HG02970 (cell line): ENCODE data around the gene WNT7A.

ENCODE experiments used
- ATAC-seq: cut with Tn5 transposase; IDR thresholded peaks from one replicate; pipeline ENCODE4 v1.9.1; 2021; ENCODE audit warnings: mild to moderate bottlenecking, moderate library complexity, moderate number of reproducible peaks; ENCODE audit not compliant: unreplicated experiment, low FRiP score

WNT7A gene

DNA sequence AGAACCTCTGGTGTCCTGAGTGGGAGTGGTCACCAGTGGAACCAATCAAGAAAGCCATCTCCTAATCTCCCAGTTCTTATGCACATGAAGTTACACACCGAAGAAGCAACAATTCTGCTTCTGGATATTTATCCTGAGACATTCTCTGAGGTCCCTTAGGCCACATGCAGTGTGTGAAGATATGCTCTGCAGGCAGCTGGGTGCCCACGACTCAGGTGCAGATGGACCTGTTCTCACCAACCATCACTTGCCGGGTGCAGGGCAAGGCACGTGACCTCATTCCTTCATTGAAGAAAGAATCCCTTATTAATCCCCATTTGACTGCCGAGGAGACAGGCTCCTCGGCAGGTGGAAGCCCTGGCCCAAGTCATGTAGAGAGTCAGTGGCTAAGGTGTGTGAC lies 79.8 kb downstream of the WNT7A start:
- ATAC-seq = no peak

DNA sequence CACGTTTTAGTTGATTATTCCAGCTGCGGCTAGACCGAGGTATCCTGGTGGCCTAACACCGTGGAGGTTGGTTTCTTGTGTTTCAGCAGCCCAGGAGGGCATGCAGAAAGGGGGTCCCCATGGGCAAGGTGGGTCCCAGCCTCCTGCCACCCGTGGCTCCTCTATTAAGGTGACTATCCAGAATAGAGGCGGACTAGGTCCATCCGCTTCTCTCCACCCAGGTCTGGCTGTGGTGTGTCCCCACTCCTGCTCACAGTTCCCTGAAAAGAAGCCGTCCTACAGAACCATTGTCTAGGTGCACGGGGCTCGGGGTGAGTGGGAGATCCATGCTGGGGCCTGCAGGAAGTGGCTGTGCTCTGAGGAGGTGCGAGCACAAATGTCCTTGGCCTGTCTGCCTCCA lies 81.5 kb downstream of the WNT7A start:
- ATAC-seq = no peak

DNA sequence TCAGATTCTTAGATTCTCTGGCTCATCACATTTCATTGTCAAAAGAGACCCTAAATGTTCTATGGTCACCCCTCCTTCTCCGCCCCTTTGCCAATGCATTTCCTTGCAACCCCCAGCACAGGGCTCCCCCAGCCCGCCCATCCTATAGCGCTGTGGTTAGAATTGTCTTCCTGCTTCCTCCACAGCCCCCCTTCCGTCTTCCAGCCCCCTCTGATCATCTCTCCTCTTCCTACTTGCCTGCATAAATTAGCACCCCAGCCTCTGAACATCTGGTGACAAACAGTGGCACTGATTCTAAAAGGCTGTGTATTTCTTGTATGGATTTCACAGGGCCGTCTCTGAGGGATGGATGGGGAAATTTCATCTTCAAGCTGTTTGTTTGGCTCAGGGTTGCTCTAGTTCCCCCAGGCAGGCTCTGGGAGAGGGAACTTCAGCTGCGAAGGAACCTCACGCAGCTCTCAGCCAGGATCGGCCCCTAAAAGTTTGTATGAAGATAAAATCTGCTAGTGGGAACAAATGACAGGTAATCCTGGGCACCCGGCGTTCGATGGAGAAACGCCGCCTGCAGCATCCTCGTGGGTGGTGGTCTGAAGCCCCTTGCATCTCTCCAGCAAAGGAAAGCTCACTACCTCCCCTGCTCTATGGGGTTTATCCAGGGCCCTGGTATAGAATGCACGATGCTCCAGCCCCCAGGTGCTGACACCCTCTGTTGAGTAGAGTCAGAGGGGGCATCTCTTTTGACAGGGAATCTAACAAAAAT lies 83.0 kb downstream of the WNT7A start:
- ATAC-seq = no peak

DNA sequence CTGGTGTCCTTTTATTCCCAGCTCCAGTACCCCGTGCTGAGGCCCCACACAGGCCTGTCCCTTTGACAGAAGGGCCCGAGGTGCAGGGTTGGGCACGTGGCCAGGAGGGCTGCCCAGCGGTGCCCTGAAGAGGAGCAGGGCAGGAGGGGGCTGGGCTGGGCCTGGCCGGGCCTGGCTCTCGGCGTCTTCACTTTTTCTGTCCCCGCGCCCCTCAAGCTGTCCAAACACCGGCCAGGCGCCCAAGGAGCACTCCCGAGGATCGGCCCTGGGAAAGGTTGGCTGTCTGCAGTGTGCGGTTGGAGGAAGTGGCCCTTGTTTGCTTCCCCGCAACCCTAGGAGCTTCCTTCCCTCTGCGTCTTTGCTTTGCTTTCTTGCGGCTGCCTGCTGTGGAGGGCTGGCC lies 84.1 kb downstream of the WNT7A start:
- ATAC-seq = no peak

DNA sequence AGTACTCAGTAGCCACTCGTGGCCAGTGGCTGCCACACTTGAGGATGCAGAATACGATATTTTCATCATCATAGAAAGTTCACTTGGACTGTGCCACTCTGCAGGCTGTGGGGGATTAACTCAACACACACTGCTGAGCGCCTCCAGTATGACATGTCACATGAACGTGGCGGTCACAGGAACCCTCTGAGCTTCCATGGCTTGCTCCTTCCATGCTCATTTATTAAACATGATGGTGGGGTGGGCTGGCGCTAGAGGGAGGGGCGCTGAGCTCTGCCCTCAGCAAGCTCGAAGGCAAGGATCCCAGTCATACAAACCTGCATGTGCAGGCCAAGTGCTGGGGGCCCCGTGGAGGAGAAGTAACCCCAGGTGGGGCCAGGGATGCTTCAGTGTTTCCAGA lies 85.5 kb downstream of the WNT7A start:
- no peak for ATAC-seq

DNA sequence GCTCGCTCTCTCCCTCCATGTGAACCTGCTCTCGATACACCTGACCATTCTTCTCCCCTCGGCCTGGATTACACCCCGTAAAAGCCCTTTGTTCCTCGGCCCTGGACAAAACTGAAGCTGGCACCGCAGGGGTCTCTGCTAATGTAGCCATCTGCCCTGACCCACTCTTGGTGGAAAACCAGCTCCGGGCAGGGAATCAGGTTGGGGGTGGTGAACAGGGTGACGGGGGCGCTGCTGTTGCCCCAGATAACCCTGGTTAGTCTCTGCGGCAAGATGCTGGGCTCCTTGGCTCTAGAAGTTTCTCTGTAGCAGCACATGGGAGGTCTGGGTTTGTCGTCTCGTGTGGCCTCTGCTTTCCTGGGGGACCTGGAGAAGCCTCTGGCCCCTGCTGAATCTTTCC lies 86.4 kb downstream of the WNT7A start:
- no peak for ATAC-seq

DNA sequence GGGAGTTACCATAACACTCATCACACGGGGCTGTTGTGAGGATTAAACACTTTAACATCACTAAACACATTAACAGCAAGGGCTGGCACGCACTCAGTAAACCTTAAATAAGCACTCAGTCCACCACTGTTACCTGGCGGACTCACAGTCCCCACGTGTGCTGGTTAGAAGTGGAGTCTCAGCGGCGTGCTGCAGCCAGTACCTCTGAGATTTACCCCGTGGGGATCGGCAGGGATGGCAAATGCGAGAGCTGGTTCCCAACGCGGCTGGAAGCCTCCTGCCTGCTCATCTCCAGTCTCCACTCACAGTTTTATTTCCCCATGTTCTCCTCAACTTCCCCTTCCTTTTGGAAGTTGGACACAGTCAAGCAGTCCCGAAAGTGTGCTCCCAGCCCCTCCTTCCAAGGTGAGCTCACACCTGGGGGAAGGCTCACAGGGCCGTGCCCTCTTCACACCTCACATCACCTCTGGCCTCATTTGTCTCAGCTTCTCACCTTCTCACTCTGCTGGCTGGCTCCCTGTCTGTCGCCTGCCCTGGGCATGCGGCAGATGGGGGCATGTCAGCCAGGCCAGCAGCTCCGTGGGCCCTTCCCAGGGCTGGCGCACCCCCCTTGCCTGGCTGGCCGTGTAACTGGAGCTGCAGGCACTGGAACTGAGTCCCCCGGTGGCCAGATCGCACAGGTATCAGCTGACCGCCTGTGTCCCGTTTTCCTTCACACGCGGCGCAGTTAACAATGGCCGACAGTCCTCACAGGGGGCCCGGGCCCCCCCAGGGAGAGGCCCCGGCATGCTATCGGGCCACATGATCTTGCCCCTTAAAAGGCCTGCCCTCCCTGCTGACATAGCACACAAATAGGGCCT lies 87.1 kb downstream of the WNT7A start:
- ATAC-seq = no peak

DNA sequence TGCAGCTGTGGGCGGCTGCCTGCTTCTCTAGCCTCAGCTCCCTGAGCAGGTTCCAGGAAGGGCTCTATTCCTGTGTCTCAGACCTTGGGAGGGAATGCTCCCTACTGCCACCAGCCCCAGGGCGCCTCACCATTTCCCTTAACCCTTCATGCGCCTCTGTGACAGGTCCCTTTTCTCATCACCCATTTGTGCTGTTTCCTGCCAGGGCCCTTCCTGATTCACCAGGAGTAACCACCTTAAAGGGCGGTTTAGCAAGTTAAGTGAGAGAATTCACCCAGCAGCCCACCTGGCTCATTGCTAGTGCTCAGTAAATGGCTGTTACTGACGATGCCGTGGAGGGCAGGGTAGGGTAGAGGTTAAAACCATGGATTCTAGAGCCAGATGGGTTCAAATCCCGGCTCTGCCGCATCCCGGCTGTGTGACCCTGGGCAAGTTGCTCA lies 87.8 kb downstream of the WNT7A start:
- no peak for ATAC-seq

DNA sequence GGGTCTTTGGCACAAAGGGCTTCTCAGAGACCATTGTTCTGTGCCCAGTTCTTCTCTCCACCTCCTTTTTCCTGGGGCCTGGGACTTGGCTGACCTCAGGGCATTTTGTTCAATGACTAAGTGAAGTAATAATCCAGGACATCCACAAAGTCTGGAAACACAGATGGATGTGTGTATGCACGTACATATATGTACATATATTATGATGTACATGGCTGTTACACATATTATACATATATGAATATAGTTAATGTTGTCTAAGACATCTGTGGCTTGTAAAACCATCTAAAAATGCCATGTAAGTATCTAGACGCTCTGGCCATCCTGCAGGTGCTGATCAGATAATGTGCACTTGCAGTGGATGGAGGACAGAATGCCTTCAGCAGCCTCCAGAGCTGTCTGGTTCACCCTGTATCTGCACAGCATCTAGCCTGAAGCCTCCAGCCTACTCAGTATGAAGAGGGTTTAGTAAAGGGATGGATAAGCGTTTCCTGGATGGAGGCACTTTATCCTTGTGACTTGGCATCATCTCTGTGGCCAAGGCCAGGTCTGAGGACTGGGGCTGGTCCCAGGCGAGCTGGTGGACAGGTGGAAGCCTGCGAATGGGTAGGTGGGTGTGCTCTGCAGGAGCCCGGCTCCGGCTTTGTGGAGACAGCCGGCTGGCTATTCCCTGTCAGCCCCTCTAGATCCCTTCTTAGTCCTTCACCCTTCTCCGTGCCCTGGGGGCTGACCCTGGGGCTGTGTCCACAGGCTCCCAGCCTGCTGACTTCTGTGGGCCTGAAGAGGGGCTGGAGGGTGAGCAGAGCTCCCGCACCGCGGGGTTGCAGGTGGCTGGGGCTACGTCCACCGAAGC lies 88.4 kb downstream of the WNT7A start:
- ATAC-seq = no peak

DNA sequence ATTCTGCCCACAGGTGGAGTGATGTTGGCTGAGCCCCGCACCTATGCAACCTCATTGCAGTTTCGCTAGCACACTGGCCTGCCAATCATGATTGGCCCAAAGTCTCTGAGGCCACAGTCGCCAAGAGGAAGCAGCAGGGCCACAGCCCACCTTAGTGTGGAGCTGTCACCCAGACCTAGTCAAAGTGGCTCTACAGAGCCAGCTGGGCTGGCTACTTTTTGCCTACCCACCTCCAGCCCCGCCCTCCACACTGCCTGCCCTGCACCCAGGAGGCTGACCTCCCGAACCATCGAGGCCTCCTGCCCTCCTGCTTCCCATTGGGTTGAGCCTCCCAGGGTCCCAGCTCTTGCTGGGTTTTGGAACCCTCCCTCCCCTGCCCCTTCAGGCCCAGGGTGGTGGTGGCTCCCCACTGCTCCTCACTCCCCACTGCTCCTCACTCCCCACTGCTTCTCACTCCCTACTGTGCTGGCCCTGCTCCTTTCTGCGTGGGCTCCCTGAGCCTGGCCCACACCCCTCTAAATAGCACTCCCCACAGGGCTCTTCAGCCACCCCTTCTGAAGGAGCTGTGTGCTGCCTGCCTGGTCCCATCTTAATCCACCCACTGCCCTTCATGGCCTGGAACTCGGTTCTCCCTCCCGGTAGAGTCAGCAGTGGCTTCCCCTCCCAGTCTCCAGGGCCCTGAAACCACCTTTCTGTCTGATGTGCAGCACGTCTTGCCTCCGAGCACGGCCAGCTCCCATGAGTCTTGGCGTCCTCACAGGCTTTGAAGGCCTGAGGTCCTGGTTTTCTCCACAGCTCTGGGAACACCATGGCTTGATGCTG lies 89.3 kb downstream of the WNT7A start:
- no peak for ATAC-seq

DNA sequence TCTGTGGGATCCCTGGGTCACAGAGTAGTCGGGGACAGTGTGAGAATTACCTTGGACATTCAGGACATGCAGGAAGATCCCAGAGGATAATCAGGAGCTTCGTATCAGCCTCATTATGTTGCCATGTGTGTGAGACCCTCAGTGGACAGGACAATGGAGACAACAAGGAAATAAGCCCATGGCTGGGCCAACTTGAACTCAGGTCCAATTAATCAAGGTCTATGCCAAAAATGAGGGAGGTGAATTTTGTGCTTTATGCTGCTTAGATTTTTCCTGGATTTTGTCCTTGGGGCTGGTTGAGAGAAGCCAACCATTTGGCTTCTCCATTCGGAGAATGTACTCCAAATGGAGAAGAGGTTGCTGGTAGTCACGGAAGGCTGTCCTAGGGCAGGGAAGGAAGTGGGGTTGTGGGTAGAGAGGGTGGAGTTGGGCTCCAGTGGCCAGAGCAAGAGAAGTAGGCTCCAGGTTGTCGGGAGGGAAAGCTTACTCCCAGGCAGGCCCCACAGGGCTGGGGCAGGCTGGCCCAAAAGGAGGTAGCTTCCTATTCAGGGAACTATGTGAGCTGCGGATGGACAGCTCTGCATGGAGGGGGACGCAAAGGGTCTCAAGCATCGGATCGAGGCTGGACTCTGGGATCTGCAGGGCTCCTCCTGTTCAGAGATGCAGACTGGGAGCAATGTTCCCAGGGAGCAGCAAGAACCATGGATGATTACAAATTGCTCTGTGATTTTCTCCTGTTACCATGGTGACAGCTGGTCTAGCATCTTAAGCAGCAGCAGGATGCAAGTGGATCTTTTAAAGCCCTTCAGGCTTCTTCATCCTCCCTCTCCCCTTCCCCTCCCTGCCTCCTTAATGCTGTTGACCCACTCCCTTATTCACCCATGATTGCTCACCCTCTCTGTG lies 91.1 kb downstream of the WNT7A start:
- ATAC-seq = no peak

DNA sequence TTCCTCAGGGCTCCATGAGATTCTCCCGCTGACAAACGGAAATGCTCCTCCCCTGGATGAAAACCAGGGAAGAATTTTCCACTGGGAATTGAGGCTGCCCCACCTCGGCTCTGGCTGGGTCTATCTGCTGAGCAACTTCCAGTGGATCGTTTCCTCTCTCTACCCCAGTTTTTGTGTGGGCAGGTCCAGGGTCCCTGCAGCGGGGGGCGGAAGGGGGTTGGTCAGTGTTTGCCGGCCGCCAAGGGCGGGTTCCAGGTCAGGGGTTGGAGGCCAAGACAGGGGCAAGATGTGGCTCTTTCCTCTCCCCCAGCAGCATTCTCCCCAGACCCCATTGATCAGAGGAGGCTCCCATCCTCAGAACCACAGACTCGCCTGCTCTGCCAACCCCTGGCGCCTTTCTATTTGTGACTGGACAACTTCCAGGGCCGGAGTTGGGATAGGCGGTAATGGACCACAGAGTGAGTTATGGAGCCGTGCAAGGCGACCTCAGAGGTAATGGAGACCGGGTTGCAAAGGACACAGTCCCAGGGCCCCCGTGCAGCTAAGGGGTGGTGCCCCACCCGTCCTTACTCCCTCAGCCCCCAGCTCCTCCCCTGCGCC lies 92.2 kb downstream of the WNT7A start:
- no peak for ATAC-seq

DNA sequence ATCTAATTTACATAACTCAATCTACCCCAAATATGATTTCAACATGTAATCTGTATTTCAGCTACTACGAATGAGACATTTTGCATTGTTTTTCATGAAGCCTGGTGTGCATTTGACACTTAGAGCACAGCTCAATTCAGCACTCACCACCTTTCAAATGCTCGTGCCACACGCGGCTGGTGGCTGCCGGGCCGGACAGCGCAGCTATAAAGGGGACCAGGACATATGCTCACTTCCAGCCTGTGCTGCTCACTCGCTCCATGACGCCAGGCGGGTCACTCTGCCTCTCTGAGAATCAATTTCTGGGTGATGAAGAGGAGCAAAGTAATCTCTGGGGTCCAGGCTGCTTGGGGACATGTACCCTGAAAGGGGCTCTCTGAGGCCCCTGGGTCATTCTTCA lies 93.1 kb downstream of the WNT7A start:
- ATAC-seq = no peak

DNA sequence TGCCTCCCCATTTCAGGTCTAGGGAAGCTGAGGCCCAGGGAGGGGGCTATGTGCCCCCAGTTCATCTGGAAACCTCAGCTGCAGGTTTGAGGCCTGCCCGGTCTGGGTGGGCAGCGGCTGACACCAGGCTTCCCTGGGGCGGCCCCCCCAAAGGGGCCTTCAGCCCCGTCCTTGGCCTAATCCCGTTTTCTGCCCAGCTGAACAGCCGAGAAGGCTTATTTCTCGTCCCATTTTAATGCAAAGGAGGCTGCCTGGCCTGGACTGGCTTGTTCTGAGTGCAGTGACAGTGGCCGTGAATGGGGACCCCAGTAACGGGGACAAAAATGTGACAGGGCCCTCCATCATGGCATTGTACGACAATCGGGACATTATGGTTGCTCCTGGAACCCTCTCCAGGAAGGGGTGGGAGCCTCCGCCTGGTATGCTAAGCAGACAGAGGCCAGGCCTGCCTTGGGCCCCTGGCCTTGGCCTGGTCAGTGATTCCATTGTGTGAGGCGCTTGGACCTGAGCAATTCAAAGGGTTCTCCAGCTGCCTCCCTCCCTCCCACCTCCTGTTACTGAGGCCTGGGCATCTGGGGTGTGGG lies 93.9 kb downstream of the WNT7A start:
- no peak for ATAC-seq

DNA sequence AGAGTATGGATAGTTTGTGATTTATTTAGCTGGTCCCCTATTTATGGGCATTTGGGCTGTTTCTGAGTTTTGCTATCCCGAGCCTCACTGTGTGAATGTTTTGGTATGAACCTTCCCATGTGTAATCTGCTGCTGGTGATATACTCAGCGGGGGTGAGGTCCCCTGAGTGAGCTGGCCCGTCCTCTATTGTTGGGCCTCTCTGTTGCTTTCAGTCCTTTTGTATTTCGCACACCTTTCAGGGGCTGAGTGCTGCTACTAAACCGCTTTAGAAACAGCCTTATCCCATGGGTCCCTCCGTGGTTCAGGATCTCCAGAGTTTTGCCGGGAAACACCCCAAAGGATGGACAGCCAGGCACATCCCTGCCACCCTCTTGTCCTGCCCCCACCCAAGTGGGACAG lies 94.5 kb downstream of the WNT7A start:
- ATAC-seq = no peak

DNA sequence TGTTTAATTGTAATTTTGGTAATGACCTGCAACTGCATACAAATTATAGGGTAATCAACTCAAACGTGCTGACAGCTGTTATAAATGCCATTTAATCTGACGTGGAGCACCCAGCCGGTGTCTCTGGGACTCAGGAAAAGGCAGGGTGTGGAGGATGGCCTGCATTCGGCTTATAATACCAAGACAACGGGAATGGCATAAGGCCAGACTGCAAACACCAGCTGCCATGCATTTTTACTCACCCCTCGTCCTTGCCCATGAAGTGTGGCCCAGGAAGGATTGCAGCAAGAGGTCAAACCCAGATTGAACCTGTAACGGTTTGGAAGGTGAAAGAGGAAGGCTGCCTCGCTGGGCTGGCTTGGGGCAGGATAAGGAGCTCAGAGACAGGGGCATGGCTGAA lies 96.4 kb downstream of the WNT7A start:
- ATAC-seq = no peak

DNA sequence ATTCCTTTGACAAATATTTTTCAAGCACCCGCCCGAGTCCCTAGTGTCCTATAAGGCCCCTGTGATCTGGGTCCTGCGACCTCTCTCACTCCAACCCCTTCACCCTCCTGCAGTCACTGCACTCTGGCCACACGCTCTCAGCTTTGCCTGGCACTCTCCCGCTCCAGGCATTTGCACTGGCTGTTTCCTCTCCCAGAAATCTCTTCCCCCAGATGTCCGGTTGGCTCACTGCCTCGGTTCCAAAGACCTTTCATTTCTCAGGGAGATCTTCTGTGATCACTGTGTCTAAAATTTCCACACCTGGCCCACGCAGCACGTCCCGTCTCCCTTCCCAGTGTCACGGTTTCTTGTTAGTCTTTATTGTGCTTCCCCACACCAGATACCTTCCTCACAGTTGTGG lies 97.4 kb downstream of the WNT7A start:
- no peak for ATAC-seq

DNA sequence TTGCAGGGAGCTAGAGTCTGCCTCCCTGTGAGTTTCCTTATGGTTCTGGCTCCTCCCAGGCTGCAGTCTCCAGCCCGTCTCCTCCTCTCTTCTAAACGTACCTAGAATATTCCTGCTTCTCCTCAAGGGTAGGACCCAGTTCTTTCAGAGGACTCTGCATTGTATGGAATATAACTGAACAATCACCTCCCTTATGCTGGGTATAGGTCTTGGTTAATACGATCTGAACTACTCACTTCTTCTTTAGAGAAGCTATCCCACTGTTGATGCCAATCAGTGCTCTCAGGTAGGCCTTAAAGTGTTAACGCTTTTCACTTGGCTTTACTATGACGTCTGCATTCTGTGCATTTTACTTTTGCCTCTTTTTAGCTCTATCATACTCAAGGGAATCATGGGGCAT lies 98.5 kb downstream of the WNT7A start:
- ATAC-seq = no peak
